Adrenal gland (tissue), 5 donors: ENCODE results near the gene CUX1.

Experiments used
- CTCF ChIP-seq, 6 experiments: fragments of 450-650 bp in 4 of 6; fragments of 200-600 bp in 2 of 6; sonication (generic) in 1 of 6; IDR thresholded peaks; 1 replicate in 5 of 6; 2 replicates in 1 of 6; pipeline versions ENCODE4 v1.5.1 to v1.8.0; 2016 to 2021; ENCODE audit warnings: antibody characterized with exemption in 6 of 6, mild to moderate bottlenecking in 2 of 6, moderate library complexity in 1 of 6
- POLR2A ChIP-seq, 2 donors: fragments of 450-650 bp; IDR thresholded peaks; one replicate each; pipeline ENCODE4 v1.6.1; 2017; ENCODE audit warnings: antibody characterized with exemption in 2 of 2, mild to moderate bottlenecking in 2 of 2, moderate library complexity in 1 of 2
- donor health status: DM: no; HTN: no; CAD: no.

GRCh38 chr7:101989101-101989500 lies 171.7 kb downstream of the CUX1 start:
- TF ChIP-seq CTCF (IDR thresholded peaks at IDR 0.05), result no peak
- no peak for TF ChIP-seq POLR2A (IDR thresholded peaks at IDR 0.05)
